B cell (primary cell): ENCODE data around the gene MREG.

Experiments used
- EZH2 ChIP-seq: IDR thresholded peaks from 2 replicates; pipeline ENCODE4 v1.6.1; 2012; ENCODE audit warnings: borderline replicate concordance, low read depth, mild to moderate bottlenecking, moderate library complexity, low read length; ENCODE audit not compliant: insufficient read depth, poor library complexity, severe bottlenecking
- TF ChIP-seq, protein P1 (sequence below): fragments of 200-600 bp; IDR thresholded peaks from one replicate; pipeline ENCODE4 v1.8.0; 2022; ENCODE audit warnings: antibody characterized with exemption, mild to moderate bottlenecking

DNA sequence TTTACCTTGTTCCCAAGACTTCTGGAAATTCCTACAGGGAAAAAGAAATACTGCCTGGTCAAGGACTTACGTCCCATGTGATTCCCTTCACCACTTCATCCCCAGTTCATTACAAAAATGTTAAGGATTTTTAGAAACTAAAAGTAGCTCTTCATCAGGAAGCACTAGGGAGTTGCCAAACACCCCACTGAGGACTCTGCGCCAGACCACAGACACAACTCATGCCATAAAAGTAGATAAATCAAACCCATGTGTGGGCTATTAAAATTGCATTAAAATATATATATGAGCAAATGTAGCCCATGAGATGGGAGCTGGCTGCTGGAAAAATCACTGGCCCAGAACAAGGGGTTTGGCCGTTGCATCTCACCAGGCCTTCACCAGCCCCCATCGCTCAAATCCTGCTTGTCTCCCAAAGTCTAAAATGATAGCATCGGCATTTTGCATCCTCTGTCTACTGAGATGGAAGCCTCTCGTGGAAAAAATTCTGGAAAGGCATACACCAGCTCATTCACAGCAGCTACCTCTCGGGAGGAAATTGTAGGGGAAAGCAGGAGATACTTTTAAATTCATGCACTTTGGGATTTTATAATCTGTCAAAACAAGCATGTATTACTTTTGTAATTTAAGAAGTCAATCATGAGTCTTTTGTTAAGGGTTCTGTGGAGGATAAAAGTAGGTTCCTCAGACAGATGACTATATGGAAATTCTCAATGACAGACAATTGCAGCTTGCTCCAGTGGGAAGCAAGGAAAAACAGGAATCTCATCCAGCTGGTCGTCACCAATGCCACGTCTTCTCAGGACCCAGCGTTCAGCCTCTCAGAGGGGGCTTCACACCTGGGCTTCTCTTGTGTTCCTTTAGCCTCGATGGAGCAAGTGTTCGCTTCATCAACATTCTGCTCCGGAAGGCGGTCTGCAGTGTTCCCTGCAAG lies 113.9 kb downstream of the MREG start:
- TF ChIP-seq, protein P1, sequence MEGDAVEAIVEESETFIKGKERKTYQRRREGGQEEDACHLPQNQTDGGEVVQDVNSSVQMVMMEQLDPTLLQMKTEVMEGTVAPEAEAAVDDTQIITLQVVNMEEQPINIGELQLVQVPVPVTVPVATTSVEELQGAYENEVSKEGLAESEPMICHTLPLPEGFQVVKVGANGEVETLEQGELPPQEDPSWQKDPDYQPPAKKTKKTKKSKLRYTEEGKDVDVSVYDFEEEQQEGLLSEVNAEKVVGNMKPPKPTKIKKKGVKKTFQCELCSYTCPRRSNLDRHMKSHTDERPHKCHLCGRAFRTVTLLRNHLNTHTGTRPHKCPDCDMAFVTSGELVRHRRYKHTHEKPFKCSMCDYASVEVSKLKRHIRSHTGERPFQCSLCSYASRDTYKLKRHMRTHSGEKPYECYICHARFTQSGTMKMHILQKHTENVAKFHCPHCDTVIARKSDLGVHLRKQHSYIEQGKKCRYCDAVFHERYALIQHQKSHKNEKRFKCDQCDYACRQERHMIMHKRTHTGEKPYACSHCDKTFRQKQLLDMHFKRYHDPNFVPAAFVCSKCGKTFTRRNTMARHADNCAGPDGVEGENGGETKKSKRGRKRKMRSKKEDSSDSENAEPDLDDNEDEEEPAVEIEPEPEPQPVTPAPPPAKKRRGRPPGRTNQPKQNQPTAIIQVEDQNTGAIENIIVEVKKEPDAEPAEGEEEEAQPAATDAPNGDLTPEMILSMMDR = no peak
- TF ChIP-seq EZH2 = no peak
